DLD1 (cell line): ENCODE results near the gene GRK7.
"Not testable (repeated sequence)": the region's sequence is repeated elsewhere in the genome, so short reads cannot be mapped to it uniquely, and the experiment has no call there.

Source experiments
- in situ Hi-C: cut with HindIII; loops from 2 replicates; pipeline ENCODE4 v1.10.0; 2017; ENCODE audit warnings: low sequenced_read_pairs

GRK7 gene

DNA sequence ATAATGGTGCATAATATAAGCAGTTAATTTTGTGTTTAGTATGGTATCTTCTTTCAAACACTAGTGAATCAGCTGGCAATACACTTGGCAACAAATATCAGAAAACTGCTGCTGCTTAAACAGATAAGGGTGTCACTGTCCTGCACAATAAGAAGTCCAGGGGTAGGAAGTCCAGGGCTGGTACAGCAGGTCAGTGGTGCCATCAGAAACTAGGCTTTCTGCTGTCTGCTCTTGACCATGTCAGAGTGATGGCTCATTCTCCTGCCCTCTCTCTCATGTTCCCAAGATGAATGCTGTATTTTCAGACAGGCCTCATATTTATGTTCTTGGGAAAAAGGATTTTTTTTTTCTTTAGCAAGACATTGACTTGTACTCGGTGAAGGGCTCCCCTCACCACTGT lies 9.2 kb upstream of the GRK7 start:
- in situ Hi-C loops = no loop called here

DNA sequence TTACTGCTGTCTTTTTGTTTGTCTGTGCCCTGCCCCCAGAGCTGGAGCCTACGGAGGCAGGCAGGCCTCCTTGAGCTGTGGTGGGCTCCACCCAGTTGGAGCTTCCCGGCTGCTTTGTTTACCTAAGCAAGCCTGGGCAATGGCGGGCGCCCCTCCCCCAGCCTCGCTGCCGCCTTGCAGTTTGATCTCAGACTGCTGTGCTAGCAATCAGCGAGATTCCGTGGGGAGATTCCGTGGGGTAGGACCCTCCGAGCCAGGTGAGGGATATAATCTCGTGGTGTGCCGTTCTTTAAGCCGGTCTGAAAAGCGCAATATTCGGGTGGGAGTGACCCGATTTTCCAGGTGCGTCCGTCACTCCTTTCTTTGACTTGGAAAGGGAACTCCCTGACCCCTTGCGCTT lies 656 bp upstream of the GRK7 start:
- in situ Hi-C loops = not testable (repeated sequence)

GRCh38 chr3:141764045-141764444 lies 837 bp downstream of the GRK7 start:
- in situ Hi-C loops = no loop called here

GRCh38 chr3:141764465-141764864 lies 1.3 kb downstream of the GRK7 start:
- in situ Hi-C loops = no loop called here

GRCh38 chr3:141764986-141765385 lies 1.8 kb downstream of the GRK7 start:
- in situ Hi-C loops = no loop called here

DNA sequence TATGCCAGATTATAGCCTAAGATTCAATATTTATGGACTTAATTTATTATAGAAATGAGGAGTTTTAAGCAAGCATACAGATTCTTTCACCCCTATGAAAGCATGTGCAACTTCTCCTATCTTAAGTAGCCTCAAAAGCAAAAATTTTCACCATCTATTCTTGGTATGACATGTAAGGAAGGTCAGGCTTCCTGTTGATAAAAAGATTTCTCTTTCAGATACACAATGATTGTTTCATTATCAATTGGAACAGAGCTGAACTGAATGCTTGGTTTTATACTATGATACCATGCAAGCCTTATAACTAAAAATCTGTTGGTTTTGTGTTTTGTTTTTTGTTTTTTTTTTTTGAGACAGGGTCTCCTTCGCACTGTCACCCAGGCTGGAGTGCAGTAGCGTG lies 3.9 kb downstream of the GRK7 start:
- in situ Hi-C loops = no loop called here

DNA sequence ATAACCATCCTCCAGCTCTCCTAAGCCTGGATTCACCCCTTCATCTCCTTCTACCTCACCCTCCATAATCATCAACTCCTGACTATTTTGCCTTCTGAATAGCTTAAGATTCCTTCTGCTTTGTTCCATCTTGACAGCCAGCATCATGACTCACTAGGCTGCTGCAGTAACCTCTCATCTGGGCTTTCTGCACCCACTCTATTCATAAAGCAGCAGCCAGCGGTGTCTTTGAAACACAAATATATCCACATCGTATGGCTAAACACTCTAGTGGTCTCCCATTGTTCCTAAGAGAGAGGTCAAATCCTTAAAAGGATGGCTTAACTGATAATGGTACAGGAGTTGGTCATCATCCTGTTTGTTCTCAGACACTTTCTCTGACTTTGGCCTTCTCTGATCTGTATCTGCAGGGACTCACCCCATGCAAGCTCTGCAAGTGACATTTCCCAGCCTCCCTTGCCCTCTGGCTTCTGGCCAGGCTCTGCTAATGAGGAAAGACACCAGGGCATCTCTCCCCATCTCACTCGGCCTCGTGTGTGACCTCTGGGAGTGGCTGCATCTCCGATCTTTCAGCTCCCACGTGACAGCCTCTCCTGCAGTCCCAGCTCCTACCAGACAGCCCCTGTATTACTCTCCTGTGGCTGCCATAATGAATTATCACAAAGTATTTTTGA lies 6.2 kb downstream of the GRK7 start:
- in situ Hi-C loops = no loop called here

DNA sequence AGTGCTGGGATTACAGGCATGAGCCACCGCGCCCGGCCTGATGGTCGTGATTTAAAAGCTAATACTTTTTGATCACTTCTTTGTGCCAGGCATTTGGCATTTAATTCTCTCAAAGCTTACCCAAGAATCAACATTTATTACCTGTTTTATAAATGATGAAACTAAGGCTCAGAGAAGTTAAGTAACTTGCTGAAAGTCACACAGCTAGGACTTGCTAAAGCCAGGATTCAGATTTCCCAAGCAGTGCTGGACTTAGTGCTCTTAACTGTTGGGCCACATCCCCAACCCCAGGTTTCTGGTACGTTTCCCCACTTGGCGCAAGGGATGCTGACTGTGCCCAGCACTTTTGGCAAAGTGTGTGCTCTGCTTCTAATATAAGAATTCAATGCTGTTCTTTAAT lies 10.5 kb downstream of the GRK7 start:
- in situ Hi-C loops = no loop called here

GRCh38 chr3:141776376-141776775 lies 13.2 kb downstream of the GRK7 start:
- in situ Hi-C loops = no loop called here

- in situ Hi-C loops = no loop called here
Observed at GRCh38 chr3:141776885-141777284, 13.7 kb downstream of the GRK7 start.

DNA sequence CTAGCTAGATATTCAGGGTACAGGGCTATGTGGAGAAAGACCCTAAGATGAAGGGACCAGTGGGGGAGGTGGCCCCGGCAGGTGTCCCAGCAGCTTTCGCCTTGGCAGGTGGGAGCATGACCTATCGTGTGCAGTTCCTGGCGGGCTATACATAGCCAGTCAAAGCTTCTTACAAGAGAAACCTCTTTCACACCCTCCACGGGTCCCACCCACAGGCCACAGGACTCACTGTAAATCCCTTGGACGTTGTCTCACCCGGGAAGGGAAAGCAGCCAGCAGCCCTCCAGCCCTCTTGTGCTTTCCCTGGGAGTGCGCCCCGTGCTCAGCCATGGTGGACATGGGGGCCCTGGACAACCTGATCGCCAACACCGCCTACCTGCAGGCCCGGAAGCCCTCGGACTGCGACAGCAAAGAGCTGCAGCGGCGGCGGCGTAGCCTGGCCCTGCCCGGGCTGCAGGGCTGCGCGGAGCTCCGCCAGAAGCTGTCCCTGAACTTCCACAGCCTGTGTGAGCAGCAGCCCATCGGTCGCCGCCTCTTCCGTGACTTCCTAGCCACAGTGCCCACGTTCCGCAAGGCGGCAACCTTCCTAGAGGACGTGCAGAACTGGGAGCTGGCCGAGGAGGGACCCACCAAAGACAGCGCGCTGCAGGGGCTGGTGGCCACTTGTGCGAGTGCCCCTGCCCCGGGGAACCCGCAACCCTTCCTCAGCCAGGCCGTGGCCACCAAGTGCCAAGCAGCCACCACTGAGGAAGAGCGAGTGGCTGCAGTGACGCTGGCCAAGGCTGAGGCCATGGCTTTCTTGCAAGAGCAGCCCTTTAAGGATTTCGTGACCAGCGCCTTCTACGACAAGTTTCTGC lies 15.0 kb downstream of the GRK7 start:
- in situ Hi-C loops = no loop called here

GRCh38 chr3:141779667-141780066 lies 16.5 kb downstream of the GRK7 start:
- in situ Hi-C loops = no loop called here

GRCh38 chr3:141782386-141782932 lies 19.3 kb downstream of the GRK7 start:
- in situ Hi-C loops = no loop called here

DNA sequence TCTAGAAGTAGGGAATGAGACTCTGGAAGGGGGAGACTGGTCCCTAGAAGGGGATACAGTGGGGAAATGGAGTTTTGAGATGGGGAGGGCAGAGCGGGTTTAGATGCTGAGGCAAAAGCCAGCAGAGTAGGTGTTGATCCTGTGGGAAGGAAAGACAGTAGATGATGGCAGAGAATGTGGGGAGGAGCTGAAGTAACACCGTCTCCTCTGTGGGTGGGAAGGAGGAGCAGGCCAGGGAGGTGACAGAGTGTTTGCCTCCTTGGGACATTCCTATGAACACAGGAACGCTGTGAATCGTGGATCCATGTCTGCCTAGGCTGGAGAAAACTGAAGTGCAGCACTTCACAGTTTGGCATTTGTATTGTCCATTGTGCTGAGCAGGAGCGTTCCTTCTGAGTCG lies 20.4 kb downstream of the GRK7 start:
- in situ Hi-C loops = no loop called here

DNA sequence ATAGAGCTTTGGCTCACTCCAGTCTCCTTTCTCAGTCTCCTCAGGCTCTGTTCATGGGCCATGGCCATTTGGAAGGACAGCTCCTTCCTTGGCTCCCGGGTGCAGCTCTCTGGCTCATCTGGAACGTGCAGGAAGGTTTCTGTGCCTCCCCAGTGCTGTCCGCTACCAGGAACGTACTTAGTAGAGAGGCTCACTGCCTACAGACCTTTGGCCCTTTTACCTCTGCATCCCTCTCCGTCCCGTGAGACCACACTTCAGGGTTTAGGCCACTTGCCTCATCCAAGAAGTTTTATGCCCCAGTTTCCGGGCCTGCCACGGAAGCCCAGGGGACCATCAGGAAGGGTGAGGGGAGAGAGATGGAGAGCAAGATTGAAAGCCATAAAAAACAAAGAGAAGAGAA lies 20.9 kb downstream of the GRK7 start:
- in situ Hi-C loops = no loop called here

GRCh38 chr3:141784531-141784930 lies 21.3 kb downstream of the GRK7 start:
- in situ Hi-C loops = no loop called here

DNA sequence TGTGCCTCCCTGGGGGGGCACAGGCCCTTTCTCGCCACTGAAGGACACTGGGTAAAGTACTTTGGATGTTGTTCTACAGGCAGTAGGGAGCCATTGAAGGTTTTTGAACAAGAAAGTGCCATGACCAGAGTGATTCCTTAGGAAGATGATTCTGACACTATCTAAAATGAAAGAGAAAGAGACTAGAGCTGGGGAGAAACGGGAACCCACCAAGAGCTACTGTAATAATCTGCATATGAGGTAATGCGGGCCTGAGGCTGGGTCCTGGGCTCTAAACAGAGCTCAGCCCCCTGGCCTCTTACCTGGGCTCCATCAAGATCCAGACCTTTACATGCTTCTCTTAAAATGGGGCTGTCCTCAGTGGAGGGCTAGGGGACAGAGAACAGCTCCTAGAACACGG lies 24.9 kb downstream of the GRK7 start:
- in situ Hi-C loops = no loop called here

DNA sequence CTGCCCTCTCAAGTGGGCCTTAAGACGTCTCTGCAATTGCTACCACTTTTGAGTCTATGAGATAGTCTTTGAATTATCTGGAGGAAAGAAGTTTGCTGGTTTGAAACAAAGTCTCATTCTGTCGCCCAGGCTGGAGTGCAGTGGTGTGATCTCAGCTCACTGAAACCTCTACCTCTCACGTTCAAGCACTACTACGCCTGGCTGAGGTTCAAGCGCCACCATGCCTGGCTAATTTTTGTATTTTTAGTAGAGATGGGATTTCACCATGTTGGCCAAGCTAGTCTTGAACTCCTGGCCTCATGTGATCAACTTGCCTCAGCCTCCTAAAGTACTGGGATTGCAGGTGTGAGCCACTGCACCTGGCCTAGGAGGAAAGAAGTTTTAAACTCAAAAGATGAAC lies 25.5 kb downstream of the GRK7 start:
- in situ Hi-C loops = not testable (repeated sequence)

- in situ Hi-C loops = no loop called here
Observed at GRCh38 chr3:141789281-141789680, 26.1 kb downstream of the GRK7 start.

DNA sequence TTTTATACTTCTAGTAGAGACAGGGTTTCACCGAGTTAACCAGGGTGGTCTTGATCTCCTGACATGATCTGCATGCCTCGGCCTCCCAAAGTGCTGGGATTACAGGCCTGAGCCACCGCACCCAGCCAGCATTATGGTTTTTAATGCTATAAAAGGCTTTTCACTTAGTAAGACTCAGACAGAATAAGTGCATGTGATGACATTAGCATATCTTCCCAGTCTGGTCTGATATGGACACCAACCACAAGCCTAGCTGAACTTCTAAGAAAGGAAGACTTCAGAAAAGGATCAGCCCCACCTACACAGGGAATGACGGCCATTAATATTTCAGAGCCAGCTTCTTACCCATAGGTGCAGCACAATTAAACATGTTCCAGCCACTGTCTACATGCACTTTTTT lies 27.0 kb downstream of the GRK7 start:
- in situ Hi-C loops = no loop called here

GRCh38 chr3:141792495-141792894 lies 29.3 kb downstream of the GRK7 start:
- in situ Hi-C loops = no loop called here
